Keratinocyte (primary cell): ENCODE results near the gene ADGRF3. TPM values are rescaled to one million over a fixed set of nuclear protein-coding genes. Genes with fewer than 3 reads are reported as not detected.

Source experiments
- DNase-seq: peaks from one replicate; pipeline ENCODE4 v3.0.0-alpha.2; 2011; ENCODE audit warnings: low read depth, missing footprints, low spot score
- FAIRE-seq: peaks from 2 replicates; lab custom pipeline; 2011; peaks lifted over from hg19 to GRCh38; lab: Jason Lieb, UNC
- H2AFZ ChIP-seq: 2 replicates; pipeline ENCODE4 v1.6.0; 2012; ENCODE audit warnings: low read length, control low read depth, inconsistent platforms; ENCODE audit not compliant: control insufficient read depth
- H3K27ac ChIP-seq: 2 replicates; pipeline ENCODE4 v1.5.1; 2011; ENCODE audit warnings: low read length; ENCODE audit not compliant: control insufficient read depth, insufficient read depth
- H3K27me3 ChIP-seq: 3 replicates; pipeline ENCODE4 v1.6.0; 2011; ENCODE audit warnings: low read length; ENCODE audit not compliant: control insufficient read depth, insufficient read depth; ENCODE audit errors: extremely low read depth
- H3K36me3 ChIP-seq, 2 experiments: 2 replicates in 1 of 2; 3 replicates in 1 of 2; pipeline ENCODE4 v1.5.1; 2011; ENCODE audit warnings: low read length in 2 of 2, mild to moderate bottlenecking in 1 of 2; ENCODE audit not compliant: control insufficient read depth in 2 of 2, insufficient read depth in 2 of 2; ENCODE audit errors: extremely low read depth in 1 of 2
- H3K4me1 ChIP-seq: 3 replicates; pipeline ENCODE4 v1.5.1; 2011; ENCODE audit warnings: low read length; ENCODE audit not compliant: control insufficient read depth, insufficient read depth; ENCODE audit errors: extremely low read depth
- H3K4me2 ChIP-seq: 3 replicates; pipeline ENCODE4 v1.6.0; 2011; ENCODE audit warnings: low read depth, low read length; ENCODE audit not compliant: control insufficient read depth, insufficient read depth; ENCODE audit errors: extremely low read depth
- H3K4me3 ChIP-seq, 3 experiments: fragments of 200-600 bp in 1 of 3; sonication (generic) in 1 of 3; 2 replicates in 2 of 3; 3 replicates in 1 of 3; pipeline ENCODE4 v1.5.1; 2011 to 2016; ENCODE audit warnings: low read length in 3 of 3, mild to moderate bottlenecking in 3 of 3, control low read depth in 2 of 3, inconsistent platforms in 1 of 3, low read depth in 1 of 3, mixed read lengths in 1 of 3, mixed run types in 1 of 3, moderate library complexity in 1 of 3; ENCODE audit not compliant: control insufficient read depth in 2 of 3, insufficient read depth in 2 of 3; ENCODE audit errors: extremely low read depth in 1 of 3
- H3K79me2 ChIP-seq: 2 replicates; pipeline ENCODE4 v1.6.0; 2012; ENCODE audit warnings: low read length; ENCODE audit not compliant: control insufficient read depth, insufficient read depth
- H3K9ac ChIP-seq: 3 replicates; pipeline ENCODE4 v1.6.0; 2011; ENCODE audit warnings: low read length; ENCODE audit not compliant: control insufficient read depth, insufficient read depth; ENCODE audit errors: extremely low read depth
- H3K9me1 ChIP-seq: 3 replicates; pipeline ENCODE4 v1.6.0; 2011; ENCODE audit warnings: low read length; ENCODE audit not compliant: control insufficient read depth, insufficient read depth; ENCODE audit errors: extremely low read depth
- H3K9me3 ChIP-seq: 2 replicates; pipeline ENCODE4 v1.5.1; 2012; ENCODE audit warnings: low read depth, low read length; ENCODE audit not compliant: control insufficient read depth
- H4K20me1 ChIP-seq: 3 replicates; pipeline ENCODE4 v1.6.0; 2011; ENCODE audit warnings: low read length; ENCODE audit not compliant: control insufficient read depth, insufficient read depth; ENCODE audit errors: extremely low read depth
- CTCF ChIP-seq, 3 experiments: IDR thresholded peaks in 1 of 3; conservative IDR thresholded peaks in 1 of 3; optimal IDR thresholded peaks in 1 of 3; 2 replicates in 2 of 3; 3 replicates in 1 of 3; pipeline versions ENCODE3 to v1.5.1; 2011; ENCODE audit warnings: low read length in 3 of 3, mild to moderate bottlenecking in 3 of 3, moderate library complexity in 2 of 3, control low read depth in 1 of 3, inconsistent platforms in 1 of 3; ENCODE audit not compliant: insufficient read depth in 2 of 3; ENCODE audit errors: extremely low read depth in 1 of 3
- EZH2 ChIP-seq: IDR thresholded peaks from one replicate; pipeline ENCODE4 v1.6.1; 2012; ENCODE audit warnings: inconsistent platforms, mild to moderate bottlenecking, low read length, moderate library complexity
- dilution Hi-C: fragments of 300-500 bp; cut with MboI; formaldehyde crosslinking; loops from one replicate; pipeline ENCODE4 v1.7.0; 2020; ENCODE audit warnings: low sequenced_read_pairs; ENCODE audit not compliant: extremely low pct_ligation_motif_present
- polyA plus RNA-seq, 5 experiments: library from polyadenylated mRNA; depleted of rRNA in 3 of 5; stranded (reverse) in 3 of 5; stranded (forward) in 1 of 5; unstranded in 1 of 5; fragments of >200 nt; gene quantifications; 1 replicate in 1 of 5; 2 replicates in 3 of 5; 3 replicates in 1 of 5; pipeline versions ENCODE4 v1.2.1 to v1.2.3, GENCODE V29; 2011 to 2012; ENCODE audit warnings: missing spikeins in 2 of 5, low read depth in 1 of 5, low replicate concordance in 1 of 5

The ADGRF3 gene
- polyA plus RNA-seq, 1 donor (not counting 4 experiments of a cell fraction or from before 2014, with no cell fraction given), result 0.17 TPM

GRCh38 chr2:26345545-26346453 lies 790 bp downstream of the ADGRF3 start, which contains the start of gene SELENOI:
Gene SELENOI (plus strand): TSS chr2:26346143. CDS start chr2:26346233, 90 bp downstream.
- Histone ChIP-seq H2AFZ (peak within 1 kb of the TSS; percentile 77), H3K79me2 (peaks cover 54% of the 10 kb centered on the region), H3K4me1 (peaks cover 22% of the 10 kb centered on the region), H3K4me3 (peak within 1 kb of the TSS; percentile 81 to 91 (median 87)), H3K4me2 (peak within 1 kb of the TSS; percentile 97), H3K36me3 (no peaks in the 10 kb centered on the region), H3K9ac (peak within 1 kb of the TSS; percentile 96), H3K9me3 (peaks cover 4% of the 10 kb centered on the region), H3K27ac (peak within 1 kb of the TSS; percentile 98), H4K20me1 (peaks cover 2% of the 10 kb centered on the region), H3K9me1 (no peaks in the 10 kb centered on the region), H3K27me3 (no peaks in the 10 kb centered on the region)
- FAIRE-seq (peak; percentile 52), DNase-seq (peak; percentile 97)
- TF ChIP-seq EZH2 (no peak), CTCF (optimal IDR thresholded peaks at IDR 0.05 in 1 of 3, IDR thresholded peaks at IDR 0.05 in 1 of 3, conservative IDR thresholded peaks at IDR 0.05 in 1 of 3; ENCODE audit: extremely low read depth in 1 of 3, insufficient read depth in 2 of 3, low read length in 3 of 3) (no peak)
- dilution Hi-C loops, result no loop called here

GRCh38 chr2:26345283-26345544 lies 1.4 kb downstream of the ADGRF3 start:
- peaks cover 48% of the 10 kb centered on the region for H3K79me2 ChIP-seq
- TF ChIP-seq CTCF (optimal IDR thresholded peaks at IDR 0.05 in 1 of 3, IDR thresholded peaks at IDR 0.05 in 1 of 3, conservative IDR thresholded peaks at IDR 0.05 in 1 of 3; ENCODE audit: extremely low read depth in 1 of 3, insufficient read depth in 2 of 3, low read length in 3 of 3) (no peak), EZH2 (no peak)

More at GRCh38 chr2:26345283-26345544, 1.4 kb downstream of the ADGRF3 start:
- dilution Hi-C loops, result no loop called here
- Histone ChIP-seq H3K36me3 (no peaks in the 10 kb centered on the region), H3K9me3 (peaks cover 4% of the 10 kb centered on the region), H3K4me3 (peak overlapping the region; percentile 81 to 91 (median 87)), H3K4me1 (peaks cover 22% of the 10 kb centered on the region), H3K4me2 (peak overlapping the region; percentile 91), H4K20me1 (peaks cover 2% of the 10 kb centered on the region), H2AFZ (peak overlapping the region; percentile 77), H3K9me1 (no peaks in the 10 kb centered on the region), H3K27ac (peak overlapping the region; percentile 98), H3K27me3 (no peaks in the 10 kb centered on the region), H3K9ac (peak overlapping the region; percentile 96)
- DNase-seq (no peak), FAIRE-seq (no peak)
